T-cell (primary cell): ENCODE results near the gene PIGM. TPM values are rescaled to one million over a fixed set of nuclear protein-coding genes. Genes with fewer than 3 reads are reported as not detected.

Experiments used
- ATAC-seq, 4 experiments: fragments of 200-7000 bp in 3 of 4; fragments of 150-1000 bp in 1 of 4; cut with Tn5 transposase; replicated peaks in 1 of 4; 1 replicate in 3 of 4; 2 replicates in 1 of 4; pipeline ENCODE4 v1.10.0; 2021; ENCODE audit warnings: moderate library complexity in 3 of 4, mild to moderate bottlenecking in 2 of 4, moderate number of reproducible peaks in 1 of 4
- CTCF ChIA-PET, 2 donors: fragments of 300-600 bp; sonication (Branson Sonifier 250); formaldehyde crosslinking; loops; one replicate each; lab custom pipeline; 2022; ENCODE audit warnings: antibody characterized with exemption in 2 of 2; lab: Charles Lee
- POLR2A ChIA-PET, 2 donors: fragments of 300-600 bp; sonication (Branson Sonifier 250); formaldehyde crosslinking; loops; one replicate each; lab custom pipeline; 2022; ENCODE audit warnings: antibody characterized with exemption in 2 of 2; lab: Charles Lee
- DNase-seq, 35 experiments: peaks; one replicate each; pipeline versions ENCODE4 v3.0.0 to v3.0.0-alpha.2; 2013 to 2023
- H3K27ac ChIP-seq: one replicate; pipeline ENCODE4 v1.5.1; 2013; ENCODE audit warnings: low read length
- H3K27me3 ChIP-seq, 2 experiments: replicated peaks in 1 of 2; 1 replicate in 1 of 2; 2 replicates in 1 of 2; pipeline versions ENCODE4 v1.6.1 to v1.7.0; 2013; ENCODE audit warnings: low read length in 1 of 2, mixed read lengths in 1 of 2; ENCODE audit not compliant: control insufficient read depth in 2 of 2, insufficient read depth in 2 of 2; ENCODE audit errors: extremely low read depth in 1 of 2
- H3K36me3 ChIP-seq, 2 donors: 1 replicate in 1 of 2; 2 replicates in 1 of 2; pipeline versions ENCODE4 v1.6.1 to v1.7.0; 2013; ENCODE audit warnings: low read length in 1 of 2; ENCODE audit not compliant: control insufficient read depth in 2 of 2, insufficient read depth in 1 of 2; ENCODE audit errors: extremely low read depth in 1 of 2
- H3K4me1 ChIP-seq, 2 experiments: 1 replicate in 1 of 2; 2 replicates in 1 of 2; pipeline versions ENCODE4 v1.6.1 to v1.7.0; 2013; ENCODE audit warnings: low read length in 2 of 2, mixed read lengths in 1 of 2; ENCODE audit not compliant: insufficient read depth in 2 of 2, control insufficient read depth in 1 of 2; ENCODE audit errors: extremely low read depth in 1 of 2
- H3K4me3 ChIP-seq, 2 donors: 1 replicate in 1 of 2; 2 replicates in 1 of 2; pipeline versions ENCODE4 v1.5.1 to v1.7.0; 2013; ENCODE audit warnings: mild to moderate bottlenecking in 2 of 2, low read length in 1 of 2, moderate library complexity in 1 of 2; ENCODE audit not compliant: control insufficient read depth in 1 of 2; ENCODE audit errors: extremely low read depth in 1 of 2
- H3K9me3 ChIP-seq: 2 replicates; pipeline ENCODE4 v1.7.0; 2013
- H3K27ac Mint-ChIP-seq, 2 donors: one replicate each; pipeline ENCODE4 v1.8.0; 2020 to 2021; ENCODE audit warnings: mild to moderate bottlenecking in 2 of 2, mixed read lengths in 2 of 2
- H3K27me3 Mint-ChIP-seq, 2 donors: one replicate each; pipeline ENCODE4 v1.8.0; 2021 to 2022; ENCODE audit warnings: mixed read lengths in 2 of 2
- H3K36me3 Mint-ChIP-seq: one replicate; pipeline ENCODE4 v1.8.0; 2021; ENCODE audit warnings: mixed read lengths
- H3K4me1 Mint-ChIP-seq, 3 donors: one replicate each; pipeline ENCODE4 v1.8.0; 2020 to 2022; ENCODE audit warnings: mixed read lengths in 3 of 3, mild to moderate bottlenecking in 1 of 3
- H3K4me3 Mint-ChIP-seq, 3 donors: one replicate each; pipeline ENCODE4 v1.8.0; 2020 to 2022; ENCODE audit warnings: mild to moderate bottlenecking in 3 of 3, mixed read lengths in 3 of 3, moderate library complexity in 3 of 3
- H3K9me3 Mint-ChIP-seq, 3 donors: one replicate each; pipeline ENCODE4 v1.8.0; 2020 to 2022; ENCODE audit warnings: mixed read lengths in 3 of 3
- WGBS: methylation state at CpG from one replicate; pipeline ENCODE4 v1.1.5; 2013; ENCODE audit warnings: missing lambda C conversion rate; ENCODE audit not compliant: insufficient coverage; 5-methylcytosine and 5-hydroxymethylcytosine counted together
- total RNA-seq, 35 experiments: library from RNA in 6 of 35; stranded (reverse) in 6 of 35; fragments of 120-200 nt in 1 of 35; gene quantifications; one replicate each; pipeline versions ENCODE4 v1.2.1 to v1.2.4 and lab custom pipeline; 2013 to 2026

The PIGM gene
- total RNA-seq, 5 donors from 2014 or later (not counting 1 experiment from before 2014, with no cell fraction given), result 3.2 to 9.7 (median 8.4) TPM

DNA sequence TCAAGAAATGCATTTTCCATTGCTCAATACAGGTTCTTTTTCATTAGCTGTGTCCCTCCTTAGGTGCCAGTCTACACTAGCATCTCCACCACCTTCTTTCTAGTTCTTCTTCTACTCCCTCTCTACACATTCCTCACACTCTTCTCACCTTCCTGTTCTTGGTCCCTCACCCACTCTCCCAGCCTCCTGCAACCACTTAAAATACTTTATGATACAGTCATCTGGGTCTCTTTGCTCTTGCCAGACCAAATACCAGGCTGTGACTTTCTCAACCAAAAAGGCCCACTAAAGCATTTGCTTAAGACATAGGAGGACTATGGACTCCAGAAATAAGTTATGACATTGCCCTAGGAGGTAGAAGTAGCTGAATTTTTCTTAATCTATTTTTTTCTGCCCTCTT is 35.1 kb downstream of the PIGM start:
- Histone ChIP-seq H3K9me3 (no peaks in the 10 kb centered on the region), H3K27me3 (no peaks in the 10 kb centered on the region), H3K36me3 (no peaks in the 10 kb centered on the region), H3K4me3 (no peak overlapping the region), H3K4me1 (no peaks in the 10 kb centered on the region), H3K27ac (no peak overlapping the region)
- H3K36me3 Mint-ChIP-seq, result no peaks in the 10 kb centered on the region
- DNase-seq (no peak), ATAC-seq (no peak)
- H3K4me3 Mint-ChIP-seq, result no peak overlapping the region
- ChIA-PET POLR2A (no interaction called here), CTCF (interaction anchor here in 1 of 2 donors (0.6 kb wide), 1 partner anchor 194 kb away, joined by 5 read pairs; the partner anchor contains the start of gene CASQ1)
- H3K27ac Mint-ChIP-seq, result no peak overlapping the region
- peaks cover 2 to 3% (median 3%) of the 10 kb centered on the region in 3 donors for H3K4me1 Mint-ChIP-seq
- peaks cover 7 to 15% of the 10 kb centered on the region in 2 donors for H3K27me3 Mint-ChIP-seq
- no peaks in the 10 kb centered on the region for H3K9me3 Mint-ChIP-seq

DNA sequence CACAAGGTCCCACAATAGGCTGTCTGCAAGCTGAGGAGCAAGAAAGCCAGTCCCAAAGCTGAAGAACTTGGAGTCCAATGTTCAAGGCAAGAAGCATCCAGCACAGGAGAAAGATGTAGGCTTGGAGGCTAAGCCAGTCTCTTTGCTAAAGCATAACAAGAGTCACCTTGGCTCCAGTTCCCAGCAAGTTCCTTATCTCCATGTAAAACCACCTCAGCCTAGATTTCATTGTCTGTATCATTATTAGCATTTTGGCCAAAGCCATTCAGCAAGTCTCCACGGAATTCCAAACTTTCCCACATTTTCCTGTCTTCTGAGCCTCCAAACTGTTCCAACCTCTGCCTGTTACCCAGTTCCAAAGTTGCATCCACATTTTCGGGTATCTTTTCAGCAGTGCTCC is 36.9 kb downstream of the PIGM start:
- Histone ChIP-seq H3K9me3 (no peaks in the 10 kb centered on the region), H3K27me3 (peaks cover 0 to 3% of the 10 kb centered on the region in 2 experiments), H3K4me1 (no peaks in the 10 kb centered on the region), H3K36me3 (no peaks in the 10 kb centered on the region), H3K4me3 (no peak overlapping the region), H3K27ac (no peak overlapping the region)
- ATAC-seq, result no peak
- no peaks in the 10 kb centered on the region for H3K9me3 Mint-ChIP-seq
- POLR2A ChIA-PET, result no interaction called here
- peaks cover 7 to 9% (median 8%) of the 10 kb centered on the region in 3 donors for H3K4me1 Mint-ChIP-seq
- peaks cover 7 to 15% of the 10 kb centered on the region in 2 donors for H3K27me3 Mint-ChIP-seq
- no peaks in the 10 kb centered on the region for H3K36me3 Mint-ChIP-seq
- no peak overlapping the region for H3K27ac Mint-ChIP-seq
- 43% methylated on average over 1 of the region's 2 CpGs for WGBS
- no peak overlapping the region for H3K4me3 Mint-ChIP-seq
- CTCF ChIA-PET, result no interaction called here
- DNase-seq, result no peak

DNA sequence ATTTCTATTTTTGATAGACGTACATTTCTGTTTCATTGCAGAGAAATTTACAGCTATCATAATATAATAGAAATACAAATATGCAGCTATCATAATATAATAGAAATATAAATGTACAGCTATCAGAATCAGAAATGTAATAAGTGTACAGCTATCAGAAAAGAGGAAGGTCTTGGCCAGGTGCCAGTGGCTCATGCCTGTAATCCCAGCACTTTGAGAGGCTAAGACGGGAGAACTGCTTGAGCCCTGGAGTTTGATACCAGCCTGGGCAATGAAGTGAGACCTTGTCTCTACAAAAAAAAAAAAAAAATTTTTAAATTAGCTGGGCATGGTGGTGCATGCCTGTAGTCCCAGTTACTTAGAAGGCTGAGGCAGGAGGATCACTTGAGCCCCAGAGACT is 37.9 kb downstream of the PIGM start:
- Histone ChIP-seq H3K27me3 (peaks cover 0 to 4% of the 10 kb centered on the region in 2 experiments), H3K4me3 (no peak overlapping the region), H3K36me3 (no peaks in the 10 kb centered on the region), H3K27ac (no peak overlapping the region), H3K4me1 (no peaks in the 10 kb centered on the region), H3K9me3 (no peaks in the 10 kb centered on the region)
- no peak for ATAC-seq
- Mint-ChIP-seq H3K36me3 (no peaks in the 10 kb centered on the region), H3K9me3 (no peaks in the 10 kb centered on the region), H3K27me3 (peaks cover 8 to 15% of the 10 kb centered on the region in 2 donors), H3K4me3 (no peak overlapping the region), H3K27ac (no peak overlapping the region), H3K4me1 (peaks cover 7 to 9% (median 8%) of the 10 kb centered on the region in 3 donors)
- POLR2A ChIA-PET, result interaction anchor here in 1 of 2 donors (0.5 kb wide), 1 partner anchor 1421 kb away, joined by 4 read pairs; no protein-coding TSS in a partner anchor
- DNase-seq, result no peak
- WGBS, result 80% methylated on average over 1 of the region's 2 CpGs
- CTCF ChIA-PET, result interaction anchor here in 1 of 2 donors (0.9 kb wide), 1 partner anchor 12 kb away, joined by 9 read pairs; no protein-coding TSS in a partner anchor

DNA sequence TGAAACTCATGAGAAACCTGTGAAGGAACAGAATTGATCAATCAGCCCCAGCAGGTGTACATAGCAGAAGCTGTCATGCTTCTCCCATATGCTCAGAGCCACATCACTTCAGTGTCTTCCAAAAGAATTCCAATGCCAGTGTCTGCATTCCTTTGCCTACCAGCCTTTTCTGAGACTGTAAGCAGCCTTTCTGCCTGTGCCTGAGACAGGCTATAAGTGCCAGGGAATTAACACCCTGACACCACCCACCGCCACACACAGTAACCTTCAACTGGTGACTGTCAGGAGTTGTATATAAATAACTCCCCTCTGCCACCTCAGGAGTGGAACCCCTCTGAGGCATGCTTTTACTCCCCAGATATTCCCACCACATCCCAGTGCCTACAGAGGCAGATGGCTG is 39.6 kb downstream of the PIGM start:
- H3K4me1 ChIP-seq, result no peaks in the 10 kb centered on the region
- peaks cover 7 to 9% (median 8%) of the 10 kb centered on the region in 3 donors for H3K4me1 Mint-ChIP-seq
- POLR2A ChIA-PET, result no interaction called here

DNA sequence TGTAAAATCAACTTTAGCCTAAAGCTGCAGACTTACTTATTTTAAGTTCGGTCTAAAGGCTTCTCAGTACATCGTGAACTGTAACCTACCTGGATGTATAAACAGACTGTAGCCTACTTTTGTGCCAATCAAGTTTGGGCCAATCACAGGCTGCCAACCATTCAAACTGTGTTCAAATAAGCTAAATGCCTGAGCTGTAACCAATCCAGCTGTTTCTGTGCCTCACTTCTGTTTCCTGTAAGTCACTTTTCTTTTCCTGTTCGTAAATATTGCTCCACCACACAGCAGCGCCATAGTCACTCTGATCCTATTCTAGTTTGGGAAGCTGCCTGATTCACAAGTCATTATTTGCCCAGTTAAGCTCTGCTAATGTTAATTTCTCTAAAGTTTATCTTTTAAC is 40.3 kb downstream of the PIGM start:
- Histone ChIP-seq H3K27ac (no peak overlapping the region), H3K27me3 (peaks cover 0 to 8% of the 10 kb centered on the region in 2 experiments), H3K4me1 (no peaks in the 10 kb centered on the region), H3K36me3 (no peaks in the 10 kb centered on the region), H3K4me3 (no peak overlapping the region), H3K9me3 (no peaks in the 10 kb centered on the region)
- Mint-ChIP-seq H3K4me1 (peaks cover 7 to 9% (median 8%) of the 10 kb centered on the region in 3 donors), H3K4me3 (peak overlapping the region in 1 of 3 donors; percentile 14), H3K9me3 (no peaks in the 10 kb centered on the region), H3K27ac (no peak overlapping the region), H3K36me3 (no peaks in the 10 kb centered on the region), H3K27me3 (peaks cover 7 to 19% of the 10 kb centered on the region in 2 donors)
- DNase-seq, result peak in 4 of 35 experiments; percentile 3 to 21 (median 11)
- peak in 1 of 4 experiments; percentile 77 for ATAC-seq
- 77% methylated on average over 3 of the region's 4 CpGs for WGBS
- CTCF ChIA-PET, result interaction anchor here in 1 of 2 donors (1.1 kb wide), 1 partner anchor 16 kb away, joined by 5 read pairs; no protein-coding TSS in a partner anchor
- POLR2A ChIA-PET, result no interaction called here

More for the DNA sequence above, 39.6 kb downstream of the PIGM start:
- Histone ChIP-seq H3K36me3 (no peaks in the 10 kb centered on the region), H3K4me3 (no peak overlapping the region), H3K9me3 (no peaks in the 10 kb centered on the region), H3K27me3 (peaks cover 0 to 8% of the 10 kb centered on the region in 2 experiments), H3K27ac (no peak overlapping the region)
- H3K9me3 Mint-ChIP-seq, result no peaks in the 10 kb centered on the region
- CTCF ChIA-PET, result interaction anchor here in 1 of 2 donors (1.1 kb wide), 1 partner anchor 16 kb away, joined by 5 read pairs; no protein-coding TSS in a partner anchor
- peaks cover 9 to 18% of the 10 kb centered on the region in 2 donors for H3K27me3 Mint-ChIP-seq
- ATAC-seq, result no peak
- whole genome bisulfite sequencing, result no CpG with 5 or more reads among the region's 1 CpG
- no peaks in the 10 kb centered on the region for H3K36me3 Mint-ChIP-seq
- no peak overlapping the region for H3K27ac Mint-ChIP-seq
- DNase-seq, result no peak
- H3K4me3 Mint-ChIP-seq, result no peak overlapping the region

DNA sequence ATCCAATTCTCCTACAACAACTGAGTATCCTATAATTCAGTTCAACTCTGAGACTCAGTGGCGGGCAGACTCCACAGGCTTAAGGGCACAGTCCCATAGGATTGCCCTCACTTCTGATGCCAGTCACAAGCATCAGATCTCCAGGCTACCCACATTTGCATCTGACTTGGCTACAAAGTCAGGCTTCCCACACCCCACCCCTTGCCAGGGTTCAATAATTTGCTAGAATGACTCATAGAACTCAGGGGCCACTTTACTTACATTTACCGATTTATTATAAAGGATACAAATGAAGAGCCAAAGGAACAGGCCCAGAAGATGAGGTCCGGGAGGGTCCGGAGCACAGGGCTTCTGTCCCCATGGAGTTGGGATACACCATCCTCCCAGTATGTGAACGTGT is 41.8 kb downstream of the PIGM start:
- peaks cover 0 to 14% of the 10 kb centered on the region in 2 experiments for H3K27me3 ChIP-seq
- DNase-seq (no peak), ATAC-seq (no peak)
- Mint-ChIP-seq H3K27ac (no peak overlapping the region), H3K27me3 (peaks cover 4 to 26% of the 10 kb centered on the region in 2 donors), H3K4me1 (peaks cover 7 to 9% (median 8%) of the 10 kb centered on the region in 3 donors), H3K36me3 (no peaks in the 10 kb centered on the region), H3K4me3 (no peak overlapping the region), H3K9me3 (no peaks in the 10 kb centered on the region)
- H3K27ac ChIP-seq, result no peak overlapping the region
- H3K36me3 ChIP-seq, result no peaks in the 10 kb centered on the region
- H3K4me3 ChIP-seq, result no peak overlapping the region
- WGBS, result 100% methylated on average over 1 of the region's 5 CpGs
- H3K4me1 ChIP-seq, result no peaks in the 10 kb centered on the region
- ChIA-PET POLR2A (no interaction called here), CTCF (interaction anchor here in 1 of 2 donors (0.7 kb wide), 1 partner anchor 15 kb away, joined by 3 read pairs; no protein-coding TSS in a partner anchor)
- no peaks in the 10 kb centered on the region for H3K9me3 ChIP-seq
